CD4-positive, alpha-beta T cell treated with Interleukin-21 for 1 hour (primary cell): Measurements from ENCODE around the gene PDLIM4.

Source experiments
- DNase-seq: peaks from one replicate; pipeline ENCODE4 v3.0.0-alpha.2; 2020

PDLIM4 gene

GRCh38 chr5:132293066-132293991 is 35.8 kb downstream of the PDLIM4 start:
- DNase-seq = peak; percentile 56

GRCh38 chr5:132293992-132294727 is 36.7 kb downstream of the PDLIM4 start, which contains the start of gene SLC22A4:
Gene SLC22A4, plus strand, starts transcription at chr5:132294394. Its CDS starts 223 bp downstream, at chr5:132294617.
- peak; percentile 72 for DNase-seq

- peak; percentile 55 for DNase-seq
Observed at GRCh38 chr5:132294728-132295504, 37.4 kb downstream of the PDLIM4 start.

GRCh38 chr5:132295505-132296411 is 38.3 kb downstream of the PDLIM4 start:
- DNase-seq = no peak

GRCh38 chr5:132296412-132297016 is 39.0 kb downstream of the PDLIM4 start:
- DNase-seq = no peak

GRCh38 chr5:132297211-132297940 is 39.9 kb downstream of the PDLIM4 start:
- DNase-seq = no peak

GRCh38 chr5:132298298-132299212 is 41.1 kb downstream of the PDLIM4 start:
- no peak for DNase-seq

GRCh38 chr5:132299917-132300316 is 42.4 kb downstream of the PDLIM4 start:
- DNase-seq = no peak

- DNase-seq = no peak
Observed at GRCh38 chr5:132300577-132301343, 43.3 kb downstream of the PDLIM4 start.

GRCh38 chr5:132301344-132302271 is 44.1 kb downstream of the PDLIM4 start:
- DNase-seq = no peak

- no peak for DNase-seq
Observed at GRCh38 chr5:132302413-132302812, 44.9 kb downstream of the PDLIM4 start.

- DNase-seq = no peak
Observed at GRCh38 chr5:132303589-132303988, 46.1 kb downstream of the PDLIM4 start.

- DNase-seq = no peak
Observed at GRCh38 chr5:132305420-132305819, 47.9 kb downstream of the PDLIM4 start.

- no peak for DNase-seq
Observed at GRCh38 chr5:132308701-132309100, 51.2 kb downstream of the PDLIM4 start.

GRCh38 chr5:132309679-132310078 is 52.2 kb downstream of the PDLIM4 start:
- DNase-seq = no peak

GRCh38 chr5:132310141-132310834 is 52.8 kb downstream of the PDLIM4 start:
- DNase-seq = no peak

GRCh38 chr5:132313366-132313765 is 55.9 kb downstream of the PDLIM4 start:
- DNase-seq = no peak
